Hematopoietic multipotent progenitor cell treated with erythropoietin and hydrocortisone succinate and interleukin-3 and kit ligand, for 8 days (in vitro differentiated cells): Measurements from ENCODE around the gene TAS2R42.

Experiments used
- DNase-seq: peaks from one replicate; pipeline ENCODE4 v3.0.0-alpha.2; 2015

TAS2R42 gene, protein sequence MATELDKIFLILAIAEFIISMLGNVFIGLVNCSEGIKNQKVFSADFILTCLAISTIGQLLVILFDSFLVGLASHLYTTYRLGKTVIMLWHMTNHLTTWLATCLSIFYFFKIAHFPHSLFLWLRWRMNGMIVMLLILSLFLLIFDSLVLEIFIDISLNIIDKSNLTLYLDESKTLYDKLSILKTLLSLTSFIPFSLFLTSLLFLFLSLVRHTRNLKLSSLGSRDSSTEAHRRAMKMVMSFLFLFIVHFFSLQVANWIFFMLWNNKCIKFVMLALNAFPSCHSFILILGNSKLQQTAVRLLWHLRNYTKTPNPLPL

DNA sequence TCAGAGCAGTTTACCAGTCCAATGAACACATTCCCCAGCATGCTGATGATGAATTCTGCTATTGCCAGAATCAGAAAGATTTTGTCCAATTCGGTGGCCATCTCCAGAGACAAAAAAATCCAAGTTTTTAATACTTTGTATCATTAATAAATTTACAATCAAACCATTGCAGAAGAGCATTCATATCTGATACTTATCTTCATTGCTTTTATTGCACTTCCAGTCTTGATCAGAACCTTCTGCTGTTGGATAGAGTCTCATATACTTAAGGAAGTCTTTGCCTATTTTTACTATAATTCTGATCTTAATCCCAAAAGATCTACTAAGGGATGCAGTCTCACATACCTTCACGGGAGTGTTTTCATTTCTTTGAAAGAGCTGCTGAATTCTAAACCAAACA is at the start of gene TAS2R42:
TAS2R42 (minus strand) TSS at position 101 of the 400 bp plus-strand sequence; CDS start at position 101, 0 bp downstream.
- no peak for DNase-seq

DNA sequence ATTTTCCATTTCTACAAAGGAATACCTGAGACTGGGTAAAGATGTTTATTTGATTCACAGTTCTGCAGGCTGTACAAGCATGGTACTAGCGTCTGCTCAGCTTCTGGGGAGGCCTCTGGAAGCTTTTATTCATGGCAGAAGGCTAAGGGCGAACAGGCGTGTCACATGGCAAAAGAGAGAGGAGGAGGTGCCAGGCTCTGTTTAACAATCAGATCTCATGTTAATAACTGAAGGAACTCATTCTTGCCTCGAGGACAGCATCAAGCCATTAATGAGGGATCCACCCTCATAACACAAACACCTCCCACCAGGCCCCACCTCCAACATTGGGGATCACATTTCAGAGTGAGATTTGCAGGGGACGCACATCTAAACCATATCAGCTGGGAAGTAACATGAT is 46.8 kb upstream of the TAS2R42 start:
- no peak for DNase-seq

DNA sequence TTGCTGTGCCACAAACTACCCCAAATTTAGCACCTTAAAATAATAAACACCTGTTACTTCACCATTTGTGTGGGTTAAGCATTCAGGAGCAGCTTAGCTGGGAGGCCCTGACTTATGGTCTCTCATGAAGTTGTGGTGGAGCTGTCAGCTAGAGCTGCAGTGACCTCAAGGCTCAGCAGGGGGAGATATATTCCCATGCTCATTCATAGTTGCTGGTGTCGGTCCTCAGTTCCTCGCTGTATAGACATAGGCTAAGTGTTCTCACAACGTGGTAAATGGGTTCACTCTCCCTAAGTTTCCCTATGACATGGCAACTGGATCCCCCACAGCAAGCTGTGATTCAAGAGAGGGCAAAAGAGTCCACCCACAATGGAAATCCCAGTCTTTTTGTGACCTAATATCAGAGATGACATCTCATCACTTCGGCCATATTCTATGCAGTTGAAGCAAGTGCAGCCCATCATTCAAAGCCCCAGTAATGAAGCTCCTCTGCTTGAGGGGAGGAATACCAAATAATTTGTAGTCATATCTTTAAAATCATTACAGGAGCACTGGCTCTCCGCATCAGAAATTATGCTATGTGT is 41.7 kb upstream of the TAS2R42 start:
- DNase-seq: peak; percentile 54

DNA sequence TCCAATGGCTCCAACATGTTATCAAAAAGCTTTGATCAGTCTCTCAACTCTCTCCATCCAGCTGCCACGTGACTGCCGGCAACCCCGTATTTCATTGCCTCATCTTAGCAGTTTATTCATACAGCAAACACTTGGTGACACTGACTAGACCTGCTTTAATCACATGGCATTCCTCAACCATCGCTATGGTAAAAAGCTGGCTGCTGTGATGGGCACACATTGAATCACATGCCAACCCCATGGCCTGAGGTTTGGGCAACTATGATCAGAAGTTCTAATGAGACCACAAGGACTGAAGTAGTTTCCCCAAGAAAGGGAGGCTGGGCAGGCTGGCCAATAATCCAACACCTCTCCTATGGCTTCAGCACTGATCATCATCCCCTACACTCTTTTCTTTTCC is 40.6 kb upstream of the TAS2R42 start:
- DNase-seq: no peak

DNA sequence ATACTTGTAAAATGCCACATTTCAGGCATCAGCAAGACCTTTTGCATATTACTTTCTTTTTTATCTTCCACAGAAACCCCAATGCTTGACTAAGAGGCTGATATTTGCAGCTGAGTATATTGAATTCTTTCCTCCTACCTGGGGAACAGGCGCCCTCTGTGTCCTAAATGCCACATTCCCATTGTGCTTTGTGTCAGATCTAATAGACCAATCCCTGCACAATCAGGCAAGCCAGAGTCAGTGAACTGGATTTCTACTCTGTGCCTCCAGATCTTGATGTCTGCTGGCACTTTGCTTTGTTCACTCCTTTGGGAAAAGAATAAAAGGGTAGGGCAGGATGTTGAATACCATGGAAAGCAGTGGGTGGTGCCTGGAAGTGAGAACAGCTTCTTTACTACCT is 22.4 kb upstream of the TAS2R42 start:
- DNase-seq: no peak

DNA sequence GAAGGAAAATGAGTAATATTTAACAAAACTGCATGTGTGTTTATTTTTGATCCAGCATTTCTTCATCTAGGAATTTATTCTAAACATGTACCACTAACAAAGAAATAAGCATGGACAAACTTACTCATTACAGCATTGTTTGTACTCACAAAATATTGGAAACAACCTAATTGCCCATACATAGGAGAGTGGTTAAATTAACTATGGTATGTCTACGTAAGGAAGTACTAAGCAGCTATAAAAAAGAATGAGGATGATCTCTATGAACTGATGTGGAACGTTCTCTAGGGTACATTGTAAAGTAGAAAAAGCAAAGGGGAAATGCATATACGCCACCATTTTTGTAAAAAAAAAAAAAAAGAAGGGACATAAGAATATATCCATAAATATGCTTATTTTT is 17.4 kb upstream of the TAS2R42 start:
- DNase-seq: no peak

DNA sequence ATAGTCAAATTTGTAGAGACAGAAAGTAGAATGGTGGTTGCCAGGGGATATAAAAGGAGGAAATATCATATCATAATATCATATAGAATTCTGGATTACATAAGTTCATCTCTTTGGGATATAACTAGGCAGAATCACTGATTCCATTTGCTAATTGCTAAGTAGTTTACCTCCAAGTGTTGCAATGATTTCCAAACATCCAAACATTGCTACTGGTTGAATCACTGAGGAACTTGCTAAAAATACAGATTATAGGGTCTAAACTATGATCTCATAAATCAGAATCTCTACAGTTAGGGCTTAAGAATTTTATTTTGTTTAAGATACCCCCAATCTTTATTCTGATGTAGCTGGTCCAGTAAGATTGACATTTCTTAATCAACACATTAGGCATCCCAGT is 16.1 kb upstream of the TAS2R42 start:
- no peak for DNase-seq

DNA sequence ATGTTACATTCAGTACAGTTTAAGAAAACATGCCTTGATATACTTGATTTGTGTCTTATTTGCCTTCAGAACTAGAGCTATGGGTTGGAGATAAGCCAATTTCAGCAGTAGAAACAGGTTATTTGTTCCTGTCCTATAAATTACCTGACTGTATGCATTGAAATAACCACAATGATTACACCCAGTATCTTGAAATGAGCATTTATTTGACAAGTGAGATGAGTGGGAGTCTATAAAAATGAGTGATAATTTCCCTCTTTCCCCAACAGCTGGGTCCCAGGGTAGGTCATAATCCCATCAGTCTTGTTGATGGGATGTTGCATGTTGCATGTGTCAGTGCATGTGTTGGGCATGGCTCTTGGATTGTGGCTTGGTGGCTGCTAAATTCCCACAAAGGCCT is 3.7 kb downstream of the TAS2R42 start:
- no peak for DNase-seq

DNA sequence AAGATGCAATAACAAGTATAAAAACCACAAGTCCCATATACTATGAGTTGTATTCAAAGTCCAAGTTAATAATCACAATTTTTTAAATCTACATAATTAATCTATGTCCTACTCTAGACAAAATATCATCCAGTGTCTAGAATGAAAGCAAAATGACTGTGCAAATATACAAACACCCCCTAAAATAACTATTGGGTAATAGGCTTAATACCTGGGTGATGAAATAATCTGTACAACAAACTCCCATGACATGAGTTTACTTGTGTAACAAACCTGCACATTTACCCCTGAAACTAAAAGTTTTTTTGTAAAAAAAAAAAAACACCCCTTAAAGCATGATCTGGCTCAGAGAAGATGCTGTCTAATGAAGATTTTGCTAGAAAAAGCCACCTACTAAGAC is 4.2 kb downstream of the TAS2R42 start:
- DNase-seq: no peak

DNA sequence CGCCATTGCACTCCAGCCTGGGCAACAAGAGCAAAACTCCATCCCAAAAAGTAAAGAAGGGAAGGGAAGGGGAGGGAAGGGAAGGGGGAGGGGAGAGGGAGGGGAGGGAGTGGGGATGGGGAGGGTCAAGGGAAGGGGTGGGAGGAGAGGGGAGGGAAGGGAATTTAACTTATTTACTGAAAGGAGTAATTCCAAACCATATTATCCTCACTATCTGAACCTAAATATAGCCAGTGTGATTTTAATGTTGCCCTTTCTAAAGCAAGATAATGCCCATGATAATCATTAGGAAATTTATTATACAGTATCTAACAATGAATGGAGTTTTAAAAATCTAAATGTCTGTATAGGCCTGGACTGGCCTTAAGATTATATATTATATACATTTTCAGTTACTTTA is 8.5 kb downstream of the TAS2R42 start:
- no peak for DNase-seq

DNA sequence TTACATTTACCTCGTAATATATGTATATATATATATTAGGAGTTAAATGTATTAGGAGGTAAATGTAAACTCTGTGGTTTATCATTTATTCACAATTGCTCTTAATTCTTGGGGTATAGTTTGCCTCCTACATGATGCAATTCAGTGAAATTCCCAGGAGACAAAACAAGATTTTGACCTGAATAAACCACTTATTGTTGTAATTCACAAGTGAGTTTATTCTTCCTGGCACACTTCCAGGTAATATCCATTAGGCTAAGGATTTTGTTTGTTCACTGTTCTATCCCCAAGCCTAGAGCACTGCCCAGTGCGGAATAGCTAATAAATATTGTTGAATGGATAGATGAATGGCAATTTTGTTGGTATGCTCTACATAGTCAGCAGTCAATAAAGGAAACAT is 12.7 kb downstream of the TAS2R42 start:
- no peak for DNase-seq

DNA sequence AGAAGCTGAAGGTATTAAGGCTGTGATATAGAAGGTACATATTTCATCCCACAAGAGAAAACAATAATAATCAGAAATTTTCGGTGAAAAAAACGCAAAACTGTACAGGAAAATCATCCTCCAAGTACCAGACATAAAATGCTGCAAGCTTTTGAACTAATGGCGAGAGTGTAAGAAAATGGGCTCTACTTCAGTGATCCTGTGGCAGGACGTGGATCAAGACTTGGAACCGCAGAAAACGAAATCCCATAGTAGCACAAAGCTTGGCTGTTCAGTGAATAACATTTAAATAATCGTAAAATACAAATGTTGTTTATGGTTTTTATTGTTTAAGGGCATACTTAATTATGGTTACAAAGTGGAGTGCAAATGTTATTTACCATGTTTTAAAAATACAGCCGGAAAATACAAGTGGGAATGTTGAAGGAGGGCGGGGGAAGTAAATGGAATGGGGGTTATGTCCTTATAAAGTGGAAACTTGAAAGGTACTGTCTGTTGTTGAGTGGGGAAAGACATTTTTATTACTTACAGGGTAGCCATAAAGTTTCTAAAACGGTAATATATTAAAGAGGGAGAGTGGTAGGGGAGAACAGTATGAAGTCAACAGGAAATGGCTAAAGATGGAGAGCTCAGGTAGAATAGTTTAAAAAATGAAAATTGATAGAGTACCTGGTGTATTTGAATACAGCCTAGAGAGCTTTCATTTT is 14.6 kb downstream of the TAS2R42 start:
- DNase-seq: peak; percentile 50

DNA sequence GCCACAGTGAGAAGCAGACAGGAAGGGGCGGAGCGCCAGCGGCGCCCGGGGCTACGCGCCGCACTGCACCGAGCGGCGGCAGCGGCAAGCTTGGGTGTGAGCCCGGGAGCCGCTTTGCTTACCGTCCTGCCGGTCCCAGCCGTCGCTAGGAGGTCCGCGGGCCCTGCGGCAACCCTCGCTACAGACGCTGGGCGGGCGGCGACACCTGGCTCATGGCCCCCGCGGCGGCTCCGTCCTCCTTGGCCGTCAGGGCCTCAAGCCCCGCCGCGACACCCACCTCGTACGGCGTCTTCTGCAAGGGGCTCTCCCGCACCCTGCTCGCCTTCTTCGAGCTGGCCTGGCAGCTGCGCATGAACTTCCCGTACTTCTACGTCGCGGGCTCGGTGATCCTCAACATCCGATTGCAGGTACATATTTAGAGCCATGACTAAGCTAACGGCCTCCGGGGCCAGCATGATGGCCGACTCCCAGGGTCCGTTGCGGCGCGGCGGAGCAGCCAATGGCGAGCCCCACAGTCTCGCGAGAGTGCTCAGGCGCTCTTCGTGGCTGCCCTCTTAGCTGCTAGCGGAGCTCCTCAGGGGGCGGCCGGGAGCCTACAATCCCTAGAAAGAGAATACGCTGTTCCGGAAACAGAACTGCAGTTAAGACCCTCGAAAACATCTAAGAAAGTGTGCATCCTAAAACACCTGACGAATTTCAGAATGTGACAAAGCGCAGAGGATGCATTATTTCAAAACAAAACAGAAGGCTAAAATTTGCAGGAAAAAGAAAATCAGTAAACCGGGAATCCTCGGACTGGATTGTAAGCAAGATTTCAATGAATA is 15.4 kb downstream of the TAS2R42 start, which contains the start of gene SMIM10L1:
SMIM10L1 (plus strand) TSS at position 50 of the 824 bp plus-strand sequence; CDS start at position 213, 163 bp downstream.
- peak; percentile 95 for DNase-seq

DNA sequence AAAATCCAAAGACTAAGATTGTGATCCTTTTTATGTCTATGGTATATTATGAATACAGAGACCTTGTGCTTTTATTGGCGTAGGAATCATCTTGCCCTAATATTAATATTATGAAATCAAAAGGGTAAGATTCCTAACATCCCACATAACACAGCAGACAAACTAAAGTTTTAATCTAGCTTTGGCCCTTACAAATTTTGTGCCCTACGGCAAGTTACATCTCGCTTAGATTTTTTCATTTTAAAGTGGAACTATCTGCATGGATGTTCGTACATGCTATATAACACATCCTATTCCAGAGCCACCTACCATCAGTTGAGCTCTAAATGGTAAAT is 16.0 kb downstream of the TAS2R42 start:
- DNase-seq: no peak

DNA sequence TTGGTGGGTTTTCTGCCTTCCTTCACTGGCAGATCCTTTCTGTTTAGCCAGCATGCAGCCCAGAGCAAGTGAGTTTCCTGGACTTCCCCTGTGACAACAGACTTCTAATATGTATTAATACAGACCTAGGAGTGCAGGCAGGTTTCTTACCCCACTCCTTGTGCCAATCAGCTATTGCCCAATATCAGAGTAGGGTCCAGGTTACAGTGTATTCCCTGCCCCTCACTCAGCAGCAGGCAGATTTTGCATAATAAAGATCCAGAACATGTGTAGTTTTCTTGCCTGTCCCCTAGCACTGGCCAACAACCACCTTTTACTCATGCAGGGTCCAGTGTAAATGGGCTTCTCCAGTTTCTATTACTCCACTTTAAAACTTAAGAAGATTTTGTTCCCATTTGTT is 20.4 kb downstream of the TAS2R42 start:
- no peak for DNase-seq

DNA sequence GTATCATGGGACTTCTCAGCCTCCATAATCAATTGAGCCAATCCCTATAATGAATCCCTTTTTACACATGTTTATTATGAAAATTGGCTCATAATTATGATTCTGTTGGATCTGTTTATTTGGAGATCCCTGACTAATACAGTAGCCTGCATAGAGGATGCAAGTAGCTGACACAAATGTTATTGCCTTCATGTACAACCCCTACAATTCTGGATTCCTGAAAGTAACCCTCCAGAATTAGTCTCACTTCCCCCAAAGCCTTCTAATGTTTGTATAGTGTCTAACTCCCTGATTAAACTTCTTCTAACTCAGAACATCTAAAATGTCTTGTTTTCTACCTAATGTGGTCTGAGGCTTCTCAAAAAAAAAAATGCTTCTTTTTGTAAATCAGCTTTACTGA is 22.4 kb downstream of the TAS2R42 start:
- DNase-seq: no peak

DNA sequence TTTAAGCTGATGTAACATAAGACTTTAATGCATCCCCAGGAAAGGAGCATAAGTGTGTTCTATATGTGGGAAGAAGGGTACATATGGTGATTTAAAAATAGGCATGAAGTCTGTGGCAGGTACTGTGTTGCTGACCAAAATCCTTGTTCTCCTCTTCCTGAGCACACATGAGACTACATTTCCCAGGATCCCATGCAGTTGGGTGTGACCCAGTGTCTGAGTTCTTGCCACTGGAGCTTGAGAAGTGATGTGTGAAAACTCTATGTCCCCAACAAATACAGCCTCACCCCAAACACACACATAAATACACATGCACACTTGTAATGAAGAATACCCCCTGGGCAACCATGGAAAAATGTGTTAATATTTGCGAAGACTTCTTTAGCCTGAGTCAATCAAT is 24.2 kb downstream of the TAS2R42 start:
- peak; percentile 12 for DNase-seq

DNA sequence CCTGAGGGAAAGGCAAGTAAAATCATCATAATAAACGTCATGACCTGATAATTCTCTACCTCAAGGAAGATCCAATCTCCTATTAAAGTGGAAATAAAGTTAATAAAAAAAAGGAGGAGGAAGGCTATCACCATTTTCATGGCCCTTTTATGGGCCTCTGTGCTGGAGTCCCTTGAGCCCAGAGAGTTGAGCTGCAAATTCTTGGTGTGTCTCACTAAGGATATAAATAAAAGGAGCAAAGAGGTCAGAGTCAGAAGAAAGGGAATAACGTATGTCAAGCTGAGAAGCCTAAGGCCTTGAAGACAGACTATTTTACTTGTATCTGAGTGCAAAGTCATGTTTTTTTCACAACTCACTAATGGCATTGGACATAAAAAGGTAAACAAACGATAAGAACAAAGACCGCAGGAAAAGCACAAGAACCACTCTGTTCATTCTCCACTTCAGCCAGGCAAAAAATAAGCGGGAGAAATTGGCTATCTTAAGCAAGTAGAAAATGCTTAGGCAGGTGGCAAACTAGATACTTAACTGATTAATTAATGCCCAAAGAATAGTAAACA is 27.8 kb downstream of the TAS2R42 start:
- DNase-seq: no peak

DNA sequence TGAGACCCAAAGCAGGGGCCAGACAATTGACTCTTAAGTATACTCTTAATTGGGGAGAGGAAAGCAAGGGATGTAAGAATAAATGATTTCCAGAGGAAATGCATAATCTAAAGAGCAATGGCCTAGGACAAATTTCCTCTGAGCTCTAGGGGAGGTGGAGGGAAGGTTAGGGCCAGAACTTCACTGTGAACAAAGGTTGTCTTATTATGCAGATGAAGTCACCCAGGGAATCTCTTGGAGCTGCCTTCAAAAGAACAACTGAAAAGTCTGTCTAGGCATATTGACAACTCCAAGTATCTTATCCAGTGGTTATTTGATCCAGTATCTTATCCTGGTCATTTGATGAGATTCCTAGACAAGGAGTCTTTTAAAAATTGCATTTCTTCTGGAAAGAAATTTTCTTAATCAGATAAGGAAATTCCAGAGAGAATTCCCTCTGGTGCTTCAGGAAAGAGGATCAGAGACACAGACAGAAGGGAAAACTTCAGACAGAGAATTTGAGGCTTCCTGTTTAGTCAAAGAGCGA is 32.3 kb downstream of the TAS2R42 start:
- no peak for DNase-seq

DNA sequence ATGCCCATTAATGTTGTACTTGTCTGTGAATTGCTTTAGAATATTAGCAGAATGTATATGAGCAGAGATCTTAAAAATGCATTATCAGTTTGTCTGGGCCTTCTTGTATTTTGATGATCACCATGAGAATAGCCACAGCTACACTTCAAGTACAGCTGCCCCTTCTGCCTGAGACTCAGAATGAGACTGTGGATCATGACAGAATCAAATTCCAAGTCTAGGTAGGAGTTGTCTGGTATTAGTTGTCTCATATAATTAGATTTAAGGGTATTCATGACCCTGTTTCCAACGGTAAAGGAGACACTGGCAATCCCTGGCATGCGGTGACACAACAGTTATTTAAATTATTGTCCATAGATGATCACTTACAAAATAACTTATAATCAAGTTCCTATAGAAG is 34.0 kb downstream of the TAS2R42 start:
- DNase-seq: no peak

DNA sequence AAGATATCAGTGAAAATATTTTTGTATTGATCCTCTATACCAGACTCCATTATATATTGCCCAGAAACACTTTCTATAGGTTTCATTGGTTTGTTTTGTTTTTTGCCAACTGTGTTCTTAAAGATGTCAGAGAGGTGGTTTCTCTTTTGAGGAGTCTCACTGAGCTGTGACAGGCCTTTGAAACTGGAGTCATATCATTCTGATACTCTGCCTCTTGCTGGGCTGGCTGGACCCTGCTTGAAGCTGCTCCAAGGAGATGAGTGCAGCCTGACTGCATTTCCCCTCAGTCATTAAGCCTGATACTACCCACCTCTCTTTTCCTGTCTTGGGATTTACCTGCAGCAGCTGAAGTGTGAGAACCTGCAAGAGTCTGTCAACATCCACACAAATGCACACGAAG is 35.9 kb downstream of the TAS2R42 start:
- no peak for DNase-seq

DNA sequence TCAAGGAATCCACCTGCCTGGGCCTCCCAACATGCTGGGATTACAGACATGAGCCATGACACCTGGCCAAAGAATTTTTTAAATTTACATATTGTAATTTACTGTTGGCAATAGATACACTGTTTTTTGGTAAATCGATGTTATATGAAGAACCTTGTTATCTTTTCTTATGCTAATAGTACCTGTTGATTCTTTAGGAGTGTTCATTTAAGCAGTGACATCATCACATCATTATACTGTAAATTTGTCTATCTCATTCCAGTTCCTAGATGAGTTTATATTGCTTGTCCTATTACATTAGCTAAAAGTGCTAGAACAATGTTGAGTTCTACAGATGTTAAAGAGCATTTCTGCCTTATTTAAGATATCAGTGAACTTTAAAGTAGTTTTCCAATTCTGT is 39.3 kb downstream of the TAS2R42 start:
- DNase-seq: no peak

DNA sequence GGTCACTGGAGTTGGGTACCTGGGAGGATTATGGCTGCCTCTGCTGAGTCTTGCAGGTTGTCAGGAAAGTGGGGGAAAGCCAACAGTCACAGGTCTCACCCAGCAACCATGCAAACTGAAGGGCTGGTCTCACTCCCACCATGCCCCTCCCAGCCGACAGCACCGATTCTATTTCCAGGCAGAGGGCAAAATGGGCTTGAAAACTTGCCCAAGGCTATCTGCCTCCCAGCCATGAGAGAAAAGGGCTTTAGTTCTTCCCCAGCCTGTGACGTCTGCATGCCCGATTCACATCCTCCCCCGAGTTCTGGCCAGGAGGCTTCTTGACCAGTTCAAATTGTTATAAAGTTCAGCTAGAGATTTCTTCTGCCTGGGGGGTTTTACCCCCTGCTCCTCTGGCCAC is 42.4 kb downstream of the TAS2R42 start:
- no peak for DNase-seq
